Activated CD8-positive, alpha-beta T cell treated with anti-CD3 and anti-CD28 coated beads for 36 hours (primary cell): ENCODE measurements around the gene RALGDS. TPM values are rescaled to one million over a fixed set of nuclear protein-coding genes. Genes with fewer than 3 reads are reported as not detected.
"Not testable (repeated sequence)": the region's sequence is repeated elsewhere in the genome, so short reads cannot be mapped to it uniquely, and the experiment has no call there.

Experiments
- ATAC-seq: fragments of 200-7000 bp; cut with Tn5 transposase; one replicate; pipeline ENCODE4 v1.10.0; 2021; ENCODE audit warnings: mild to moderate bottlenecking, moderate library complexity
- CTCF ChIA-PET: fragments of 350-600 bp; sonication (Branson Sonifier 250); formaldehyde crosslinking; loops from one replicate; lab custom pipeline; 2021; ENCODE audit warnings: antibody characterized with exemption; lab: Charles Lee
- POLR2A ChIA-PET: fragments of 350-600 bp; sonication (Branson Sonifier 250); formaldehyde crosslinking; loops from one replicate; lab custom pipeline; 2021; ENCODE audit warnings: antibody characterized with exemption; lab: Charles Lee
- DNase-seq: peaks from one replicate; pipeline ENCODE4 v3.0.0-alpha.2; 2020
- H3K27ac Mint-ChIP-seq: one replicate; pipeline ENCODE4 v1.8.0; 2021; ENCODE audit warnings: mild to moderate bottlenecking, mixed read lengths
- H3K27me3 Mint-ChIP-seq: one replicate; pipeline ENCODE4 v1.8.0; 2021; ENCODE audit warnings: mixed read lengths
- H3K36me3 Mint-ChIP-seq: one replicate; pipeline ENCODE4 v1.8.0; 2021; ENCODE audit warnings: low read depth, mixed read lengths
- H3K4me1 Mint-ChIP-seq: one replicate; pipeline ENCODE4 v1.8.0; 2021; ENCODE audit warnings: low read depth, mixed read lengths
- H3K4me3 Mint-ChIP-seq: one replicate; pipeline ENCODE4 v1.8.0; 2021; ENCODE audit warnings: mild to moderate bottlenecking, moderate library complexity, mixed read lengths
- H3K9me3 Mint-ChIP-seq: one replicate; pipeline ENCODE4 v1.8.0; 2021; ENCODE audit warnings: mixed read lengths
- intact Hi-C: fragments of 100-400 bp; cut with micrococcal nuclease; formaldehyde crosslinking; loops from one replicate; pipeline ENCODE4 v1.10.0; 2022
- total RNA-seq, 2 experiments: library from RNA; stranded (reverse); gene quantifications; one replicate each; pipeline ENCODE4 v1.2.3, GENCODE V29; 2021
- TF ChIP-seq, protein P1 (sequence below): fragments of 200-600 bp; IDR thresholded peaks from one replicate; pipeline ENCODE4 v1.8.0; 2022; ENCODE audit warnings: antibody characterized with exemption, mild to moderate bottlenecking

Gene RALGDS
- total RNA-seq, 2 experiments from 2014 or later, result 80.5 to 88.2 TPM

DNA sequence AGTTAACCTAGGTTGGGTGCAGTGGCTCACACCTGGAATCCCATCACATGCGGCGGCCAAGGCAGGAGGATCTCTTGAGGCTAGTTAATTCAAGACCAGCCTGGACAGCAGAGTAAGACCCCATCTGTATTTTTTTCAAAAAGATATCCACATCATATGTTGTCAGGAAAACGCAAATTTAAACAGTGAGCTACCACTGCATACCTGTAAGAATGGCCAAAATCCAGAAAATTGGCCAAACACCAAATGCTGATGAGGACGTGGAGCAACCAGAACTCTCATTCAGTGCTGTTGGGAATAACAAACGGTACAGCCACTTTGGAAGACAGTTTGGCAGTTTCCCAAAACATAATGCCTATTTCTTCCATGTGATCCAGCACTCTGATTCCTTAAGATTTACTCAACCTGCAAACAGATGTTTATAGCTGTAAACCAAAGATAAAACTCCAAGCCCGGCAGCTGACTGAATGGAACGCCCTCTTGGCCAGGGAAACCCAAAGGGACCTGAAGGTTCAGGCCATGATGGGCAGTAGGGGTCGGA lies 46.9 kb downstream of the RALGDS start:
- Mint-ChIP-seq H3K4me3 (no peak overlapping the region), H3K27me3 (no peaks in the 10 kb centered on the region), H3K4me1 (no peaks in the 10 kb centered on the region), H3K9me3 (no peaks in the 10 kb centered on the region), H3K27ac (no peak overlapping the region), H3K36me3 (peaks cover 4% of the 10 kb centered on the region)
- ChIA-PET POLR2A (no interaction called here), CTCF (interaction anchor here (0.9 to 3.2 kb wide), 3 partner anchors 51 to 106 kb away, joined by 3 to 14 read pairs (median 3); no protein-coding TSS in a partner anchor)
- ATAC-seq, result no peak
- intact Hi-C loops, result no loop called here
- no peak for DNase-seq
- TF ChIP-seq, protein P1, sequence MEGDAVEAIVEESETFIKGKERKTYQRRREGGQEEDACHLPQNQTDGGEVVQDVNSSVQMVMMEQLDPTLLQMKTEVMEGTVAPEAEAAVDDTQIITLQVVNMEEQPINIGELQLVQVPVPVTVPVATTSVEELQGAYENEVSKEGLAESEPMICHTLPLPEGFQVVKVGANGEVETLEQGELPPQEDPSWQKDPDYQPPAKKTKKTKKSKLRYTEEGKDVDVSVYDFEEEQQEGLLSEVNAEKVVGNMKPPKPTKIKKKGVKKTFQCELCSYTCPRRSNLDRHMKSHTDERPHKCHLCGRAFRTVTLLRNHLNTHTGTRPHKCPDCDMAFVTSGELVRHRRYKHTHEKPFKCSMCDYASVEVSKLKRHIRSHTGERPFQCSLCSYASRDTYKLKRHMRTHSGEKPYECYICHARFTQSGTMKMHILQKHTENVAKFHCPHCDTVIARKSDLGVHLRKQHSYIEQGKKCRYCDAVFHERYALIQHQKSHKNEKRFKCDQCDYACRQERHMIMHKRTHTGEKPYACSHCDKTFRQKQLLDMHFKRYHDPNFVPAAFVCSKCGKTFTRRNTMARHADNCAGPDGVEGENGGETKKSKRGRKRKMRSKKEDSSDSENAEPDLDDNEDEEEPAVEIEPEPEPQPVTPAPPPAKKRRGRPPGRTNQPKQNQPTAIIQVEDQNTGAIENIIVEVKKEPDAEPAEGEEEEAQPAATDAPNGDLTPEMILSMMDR, result no peak

DNA sequence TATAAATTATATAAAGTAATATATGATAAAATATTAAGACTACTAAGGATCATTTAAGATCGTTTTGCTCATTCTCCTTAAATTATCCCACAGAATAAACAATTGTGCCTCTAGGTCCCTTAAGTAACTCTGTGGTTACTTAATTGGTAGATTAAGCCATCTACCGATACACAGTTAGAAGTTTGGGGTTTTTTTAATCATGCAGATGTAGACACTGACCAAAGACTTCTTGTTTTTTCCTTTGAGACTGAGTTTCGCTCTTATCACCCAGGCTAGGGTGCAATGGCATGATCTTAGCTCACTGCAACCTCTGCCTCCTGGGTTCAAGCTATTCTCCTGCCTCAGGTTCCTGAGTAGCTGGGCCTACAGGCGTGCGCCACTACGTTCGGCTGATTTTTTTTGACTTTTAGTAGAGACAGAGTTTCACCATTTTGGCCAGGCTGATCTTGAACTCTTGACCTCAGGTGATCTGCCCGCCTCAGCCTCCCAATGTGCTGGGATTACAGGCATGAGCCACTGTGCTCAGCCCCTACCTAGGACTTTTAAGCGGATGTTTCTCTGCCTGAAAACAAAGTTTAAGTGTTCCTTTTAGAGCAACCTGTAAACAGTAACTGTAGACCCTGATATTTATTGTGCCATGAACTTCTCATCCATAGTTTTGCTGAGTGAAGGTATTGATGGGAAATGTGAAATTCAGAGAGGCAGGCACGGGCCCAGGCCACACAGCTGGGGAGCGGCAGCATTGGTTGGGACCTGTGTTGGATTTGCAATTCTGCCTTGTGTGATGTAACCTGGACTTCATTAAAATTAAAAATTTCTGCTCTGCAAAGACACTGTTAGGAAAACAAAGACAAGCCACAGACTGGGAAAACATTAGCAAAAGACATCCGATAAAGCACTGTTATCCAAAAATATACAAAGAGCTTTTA lies 47.7 kb downstream of the RALGDS start:
- DNase-seq (no peak), ATAC-seq (no peak)
- ChIA-PET POLR2A (no interaction called here), CTCF (interaction anchor here (0.9 to 1.5 kb wide), 2 partner anchors 50 to 107 kb away, joined by 3 read pairs; no protein-coding TSS in a partner anchor)
- TF ChIP-seq, protein P1, result no peak
- peaks cover 4% of the 10 kb centered on the region for H3K36me3 Mint-ChIP-seq
- no peak overlapping the region for H3K4me3 Mint-ChIP-seq
- H3K9me3 Mint-ChIP-seq, result no peaks in the 10 kb centered on the region
- H3K4me1 Mint-ChIP-seq, result no peaks in the 10 kb centered on the region
- no peaks in the 10 kb centered on the region for H3K27me3 Mint-ChIP-seq
- H3K27ac Mint-ChIP-seq, result no peak overlapping the region
- intact Hi-C loops, result no loop called here

GRCh38 chr9:133072210-133072609 lies 48.8 kb downstream of the RALGDS start:
- H3K27me3 Mint-ChIP-seq, H3K27ac Mint-ChIP-seq, H3K9me3 Mint-ChIP-seq, H3K36me3 Mint-ChIP-seq, CTCF ChIA-PET, intact Hi-C loops, ATAC-seq, H3K4me1 Mint-ChIP-seq, DNase-seq, POLR2A ChIA-PET, H3K4me3 Mint-ChIP-seq: not testable (repeated sequence)

GRCh38 chr9:133071484-133072150 lies 49.4 kb downstream of the RALGDS start:
- H3K27ac Mint-ChIP-seq, result no peak overlapping the region
- H3K4me1 Mint-ChIP-seq, result no peaks in the 10 kb centered on the region
- TF ChIP-seq, protein P1, result no peak
- no peaks in the 10 kb centered on the region for H3K27me3 Mint-ChIP-seq
- DNase-seq (no peak), ATAC-seq (no peak)
- no peak overlapping the region for H3K4me3 Mint-ChIP-seq
- intact Hi-C loops, result no loop called here
- POLR2A ChIA-PET, result no interaction called here
- H3K36me3 Mint-ChIP-seq, result peaks cover 4% of the 10 kb centered on the region
- no peaks in the 10 kb centered on the region for H3K9me3 Mint-ChIP-seq
- CTCF ChIA-PET, result no interaction called here

- not testable (repeated sequence) for H3K9me3 Mint-ChIP-seq, H3K36me3 Mint-ChIP-seq
These were observed 50.1 kb downstream of the RALGDS start for GRCh38 chr9:133070985-133071384.

DNA sequence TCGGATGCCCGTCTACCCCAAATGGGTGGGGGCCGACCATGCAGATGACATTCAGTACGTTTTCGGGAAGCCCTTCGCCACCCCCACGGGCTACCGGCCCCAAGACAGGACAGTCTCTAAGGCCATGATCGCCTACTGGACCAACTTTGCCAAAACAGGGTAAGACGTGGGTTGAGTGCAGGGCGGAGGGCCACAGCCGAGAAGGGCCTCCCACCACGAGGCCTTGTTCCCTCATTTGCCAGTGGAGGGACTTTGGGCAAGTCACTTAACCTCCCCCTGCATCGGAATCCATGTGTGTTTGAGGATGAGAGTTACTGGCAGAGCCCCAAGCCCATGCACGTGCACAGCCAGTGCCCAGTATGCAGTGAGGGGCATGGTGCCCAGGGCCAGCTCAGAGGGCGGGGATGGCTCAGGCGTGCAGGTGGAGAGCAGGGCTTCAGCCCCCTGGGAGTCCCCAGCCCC lies 50.5 kb downstream of the RALGDS start:
- DNase-seq, CTCF ChIA-PET, H3K27me3 Mint-ChIP-seq, H3K27ac Mint-ChIP-seq, H3K9me3 Mint-ChIP-seq, H3K4me3 Mint-ChIP-seq, intact Hi-C loops, H3K4me1 Mint-ChIP-seq, ATAC-seq, POLR2A ChIA-PET, H3K36me3 Mint-ChIP-seq: not testable (repeated sequence)

More at GRCh38 chr9:133070985-133071384, 50.1 kb downstream of the RALGDS start:
- H3K4me1 Mint-ChIP-seq, H3K4me3 Mint-ChIP-seq, H3K27me3 Mint-ChIP-seq, POLR2A ChIA-PET, CTCF ChIA-PET, H3K27ac Mint-ChIP-seq, ATAC-seq, DNase-seq, intact Hi-C loops: not testable (repeated sequence)

GRCh38 chr9:133068431-133068830 lies 52.6 kb downstream of the RALGDS start:
- CTCF ChIA-PET, H3K36me3 Mint-ChIP-seq, intact Hi-C loops, H3K9me3 Mint-ChIP-seq, DNase-seq, H3K27me3 Mint-ChIP-seq, H3K4me1 Mint-ChIP-seq, ATAC-seq, H3K4me3 Mint-ChIP-seq, POLR2A ChIA-PET, H3K27ac Mint-ChIP-seq: not testable (repeated sequence)
